RWPE1 (cell line): Measurements from ENCODE around the gene LRRC75A.
"Not testable (repeated sequence)": the region's sequence is repeated elsewhere in the genome, so short reads cannot be mapped to it uniquely, and the experiment has no call there.

ENCODE experiments used
- CTCF ChIA-PET: fragments of 350-600 bp; sonication (Branson Sonifier 250); formaldehyde crosslinking; extraction: SDS; loops from one replicate; lab custom pipeline; 2021; lab: Yijun Ruan, JAX
- POLR2A ChIA-PET: fragments of 400-600 bp; formaldehyde crosslinking; extraction: SDS; loops from one replicate; lab custom pipeline; 2020; ENCODE audit warnings: antibody characterized with exemption; ENCODE audit not compliant: low non-redundant PET; lab: Yijun Ruan, JAX
- DNase-seq: peaks from one replicate; pipeline ENCODE4 v3.0.0; 2012; ENCODE audit warnings: low spot score
- H3K27ac ChIP-seq: fragments of 450-650 bp; 2 replicates; pipeline ENCODE4 v1.5.1; 2017
- TF ChIP-seq, protein P1 (sequence below): fragments of 450-650 bp; conservative IDR thresholded peaks from 2 replicates; pipeline ENCODE4 v1.5.1; 2017; ENCODE audit warnings: low read depth, mild to moderate bottlenecking

LRRC75A gene

DNA sequence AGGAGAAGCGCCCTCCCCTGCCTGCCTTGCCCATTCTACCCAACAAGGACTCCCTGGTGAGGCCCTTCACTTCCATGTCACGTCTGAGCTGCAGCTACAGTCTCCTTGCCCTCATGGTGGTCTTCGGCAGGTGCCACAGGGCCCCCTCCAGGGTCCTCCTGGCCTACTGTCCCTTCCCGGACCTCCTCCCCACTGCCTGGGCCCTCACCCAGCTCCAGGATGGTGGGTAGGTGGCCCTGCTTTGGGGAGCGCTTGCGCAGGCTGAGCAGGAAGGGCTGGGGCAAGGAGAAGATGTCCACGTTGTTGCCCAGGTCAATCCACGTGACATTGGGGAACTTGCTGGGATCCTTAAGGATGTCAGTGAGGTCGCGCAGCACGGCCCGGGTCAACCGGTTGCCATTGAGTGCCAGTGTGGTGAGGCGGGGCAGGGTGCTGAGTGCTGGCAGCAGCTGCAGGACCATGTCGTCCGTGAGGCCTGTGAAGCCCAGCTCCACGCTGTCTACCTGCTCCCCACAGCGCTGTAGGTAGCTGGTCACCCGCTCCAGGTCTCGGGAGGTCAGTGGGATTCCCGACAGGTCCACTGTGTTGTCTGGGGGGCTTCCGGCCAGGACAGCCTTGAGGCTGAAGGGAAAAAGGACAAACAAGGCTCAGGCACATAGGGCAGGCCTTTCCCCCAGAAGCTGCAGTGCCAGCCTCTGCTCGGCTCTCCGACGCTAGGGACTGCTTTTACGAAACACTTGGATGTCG is 48.3 kb downstream of the LRRC75A start:
- POLR2A ChIA-PET: no interaction called here
- no peak for DNase-seq

DNA sequence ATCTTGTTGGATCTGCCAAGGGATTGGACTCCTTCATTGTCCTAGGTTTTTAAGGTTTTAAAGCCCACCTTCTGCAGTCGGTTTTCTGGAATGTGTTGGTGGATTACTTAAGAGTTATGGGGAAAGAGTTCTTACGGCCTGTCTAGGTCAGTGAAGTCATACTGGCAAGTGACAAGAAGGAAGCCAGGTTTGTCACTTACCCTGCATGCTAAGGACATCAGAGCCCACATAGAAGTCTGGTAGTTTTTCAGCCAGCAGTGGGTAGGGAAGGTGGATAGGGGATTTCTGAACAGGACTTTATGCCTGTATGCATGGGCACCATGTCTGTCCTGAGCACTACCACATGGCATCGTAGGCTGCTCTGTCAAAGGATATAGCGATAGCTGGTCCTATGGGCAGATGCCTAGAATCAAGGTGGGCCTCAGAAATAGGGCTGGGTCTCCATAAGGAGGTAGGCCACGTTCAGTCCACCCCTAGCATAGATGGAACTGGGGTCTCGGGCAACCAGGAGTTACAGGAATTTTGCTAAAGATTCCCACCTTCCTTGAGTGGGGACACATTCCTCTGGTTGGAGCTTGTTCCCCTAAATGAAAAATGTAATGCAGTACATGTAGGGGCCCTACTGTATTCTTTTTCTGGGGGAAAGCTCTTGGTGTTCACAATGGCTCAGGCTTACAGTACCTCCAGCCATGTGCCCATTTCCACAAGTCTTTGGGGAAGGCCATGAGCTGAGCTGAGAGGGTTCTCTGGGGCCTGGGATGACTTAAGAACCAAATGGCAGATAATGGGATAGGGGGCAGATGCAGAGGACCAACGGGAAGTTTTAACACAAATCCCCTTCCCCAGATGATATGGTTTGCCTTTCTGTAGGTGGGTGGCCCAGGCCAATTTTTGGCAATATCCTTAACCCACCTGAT is 49.1 kb downstream of the LRRC75A start:
- TF ChIP-seq, protein P1, sequence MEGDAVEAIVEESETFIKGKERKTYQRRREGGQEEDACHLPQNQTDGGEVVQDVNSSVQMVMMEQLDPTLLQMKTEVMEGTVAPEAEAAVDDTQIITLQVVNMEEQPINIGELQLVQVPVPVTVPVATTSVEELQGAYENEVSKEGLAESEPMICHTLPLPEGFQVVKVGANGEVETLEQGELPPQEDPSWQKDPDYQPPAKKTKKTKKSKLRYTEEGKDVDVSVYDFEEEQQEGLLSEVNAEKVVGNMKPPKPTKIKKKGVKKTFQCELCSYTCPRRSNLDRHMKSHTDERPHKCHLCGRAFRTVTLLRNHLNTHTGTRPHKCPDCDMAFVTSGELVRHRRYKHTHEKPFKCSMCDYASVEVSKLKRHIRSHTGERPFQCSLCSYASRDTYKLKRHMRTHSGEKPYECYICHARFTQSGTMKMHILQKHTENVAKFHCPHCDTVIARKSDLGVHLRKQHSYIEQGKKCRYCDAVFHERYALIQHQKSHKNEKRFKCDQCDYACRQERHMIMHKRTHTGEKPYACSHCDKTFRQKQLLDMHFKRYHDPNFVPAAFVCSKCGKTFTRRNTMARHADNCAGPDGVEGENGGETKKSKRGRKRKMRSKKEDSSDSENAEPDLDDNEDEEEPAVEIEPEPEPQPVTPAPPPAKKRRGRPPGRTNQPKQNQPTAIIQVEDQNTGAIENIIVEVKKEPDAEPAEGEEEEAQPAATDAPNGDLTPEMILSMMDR: no peak
- no peak for DNase-seq
- ChIA-PET POLR2A (no interaction called here), CTCF (interaction anchor here (0.6 to 0.8 kb wide), 3 partner anchors 83 to 1090 kb away, joined by 3 to 4 read pairs (median 3); no protein-coding TSS in a partner anchor)
- peak overlapping the region; percentile 76 for H3K27ac ChIP-seq

More for the DNA sequence above, 48.3 kb downstream of the LRRC75A start:
- TF ChIP-seq, protein P1: no peak
- CTCF ChIA-PET: interaction anchor here (0.6 to 0.8 kb wide), 2 partner anchors 82 to 1089 kb away, joined by 3 to 4 read pairs; no protein-coding TSS in a partner anchor
- peak overlapping the region; percentile 76 for H3K27ac ChIP-seq

DNA sequence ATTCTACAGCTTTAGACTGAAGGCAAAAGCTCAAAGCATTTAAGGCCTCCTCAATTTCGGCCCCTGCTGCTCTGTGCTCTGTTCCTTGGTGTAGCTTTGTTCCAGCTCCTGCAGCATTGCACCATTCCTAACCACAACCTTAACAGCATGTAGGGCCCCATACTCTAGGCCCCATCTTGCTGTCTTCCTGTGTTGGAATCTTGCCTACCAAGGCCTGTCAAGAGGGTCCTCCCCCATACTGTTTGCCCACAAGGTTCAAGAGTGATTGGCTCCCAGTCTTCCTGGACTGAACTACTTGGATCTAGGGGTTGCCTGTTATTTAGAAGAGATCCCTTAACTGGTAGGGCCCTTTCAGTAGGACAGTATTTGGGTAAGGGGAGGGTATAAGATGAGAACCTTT is 49.9 kb downstream of the LRRC75A start:
- POLR2A ChIA-PET: no interaction called here
- TF ChIP-seq, protein P1: no peak
- DNase-seq: no peak
- CTCF ChIA-PET: no interaction called here
- peak overlapping the region; percentile 76 for H3K27ac ChIP-seq

DNA sequence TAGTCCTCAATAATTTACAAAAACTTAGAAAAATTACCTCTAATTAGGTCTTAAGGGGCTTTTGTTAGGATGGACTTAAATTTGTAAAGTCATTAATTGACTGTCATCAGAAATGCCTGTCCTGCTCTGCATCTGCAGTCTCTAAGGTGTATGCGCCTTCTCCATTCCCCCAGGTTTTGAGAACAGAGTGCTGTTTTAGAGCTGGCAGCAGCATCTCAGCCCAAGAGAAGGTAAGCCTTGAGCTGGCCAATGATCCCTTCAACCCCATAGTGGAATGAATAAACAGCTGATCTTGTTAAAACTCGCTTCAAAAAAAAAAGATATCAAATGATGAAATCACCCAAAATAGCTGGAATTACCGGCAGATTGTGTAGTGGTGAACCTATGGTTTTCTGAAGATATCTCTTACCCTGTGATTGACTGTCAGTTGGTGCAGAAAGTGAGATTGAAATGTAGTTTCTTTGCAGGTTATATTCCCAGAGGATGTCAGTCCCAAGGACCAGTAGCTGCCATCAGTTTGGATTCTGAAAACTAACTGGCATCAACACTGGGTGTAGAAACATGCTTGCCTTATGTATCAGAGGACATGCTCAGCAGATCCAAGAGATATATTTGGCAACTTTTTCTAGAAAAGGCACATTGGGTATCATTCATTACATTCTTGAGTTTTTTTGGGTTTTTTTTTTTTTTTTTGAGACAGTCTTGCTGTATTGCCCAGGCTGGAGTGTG is 50.9 kb downstream of the LRRC75A start:
- H3K27ac ChIP-seq: peak overlapping the region; percentile 94
- ChIA-PET POLR2A (no interaction called here), CTCF (interaction anchor here (0.5 to 1.3 kb wide), 4 partner anchors 10 to 747 kb away, joined by 3 to 11 read pairs (median 4); no protein-coding TSS in a partner anchor)
- TF ChIP-seq, protein P1: no peak
- no peak for DNase-seq

DNA sequence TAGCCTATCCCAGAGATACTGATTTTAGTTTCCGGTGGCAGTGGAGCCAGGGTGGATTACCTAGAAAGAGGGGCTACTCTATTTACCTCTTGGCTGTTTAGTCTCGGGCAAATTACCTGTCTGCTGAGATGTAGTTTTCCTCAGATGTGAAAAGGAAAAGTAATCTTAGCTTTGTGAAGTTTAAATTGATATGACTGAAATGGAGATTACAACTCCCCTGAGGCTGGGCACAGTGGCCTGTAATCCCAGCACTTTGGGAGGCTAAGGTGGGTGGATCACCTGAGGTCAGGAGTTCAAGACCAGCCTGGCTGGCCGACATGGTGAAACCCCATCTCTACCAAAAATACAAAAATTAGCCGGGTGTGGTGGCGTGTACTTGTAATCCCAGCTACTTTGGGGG is 51.6 kb downstream of the LRRC75A start:
- CTCF ChIA-PET: interaction anchor here (0.6 to 1.3 kb wide), 5 partner anchors 11 to 748 kb away, joined by 3 to 4 read pairs (median 3); no protein-coding TSS in a partner anchor
- H3K27ac ChIP-seq: peak overlapping the region; percentile 94
- POLR2A ChIA-PET, DNase-seq: not testable (repeated sequence)

DNA sequence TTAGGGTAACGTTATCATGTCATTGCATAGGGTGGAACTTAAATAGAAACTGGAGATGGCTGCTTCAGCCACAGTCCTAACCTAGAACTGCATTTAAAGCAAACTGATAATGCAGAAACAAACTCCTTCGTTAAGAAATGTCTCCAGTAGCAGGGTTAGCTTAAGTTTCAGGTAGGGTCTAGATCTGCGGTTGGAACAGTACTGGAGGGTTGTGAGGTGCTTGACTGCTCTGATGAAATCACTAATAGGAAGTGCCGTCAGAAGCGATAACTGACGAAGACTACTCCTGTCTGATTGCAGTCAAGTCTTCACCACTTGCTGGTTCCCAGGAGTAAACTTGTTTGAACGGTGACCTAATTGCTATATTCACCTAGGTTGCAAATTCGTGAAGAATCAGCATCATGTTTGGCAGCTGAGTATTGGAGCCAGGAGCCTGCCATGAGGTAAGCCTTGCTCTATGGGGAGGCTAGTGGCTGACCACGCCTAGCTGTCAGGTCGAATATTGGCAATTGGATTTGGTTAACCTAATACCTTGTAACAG is 52.1 kb downstream of the LRRC75A start:
- POLR2A ChIA-PET: interaction anchor here (0.6 kb wide), 1 partner anchor 70 kb away, joined by 5 read pairs; no protein-coding TSS in a partner anchor
- peak overlapping the region; percentile 94 for H3K27ac ChIP-seq
- CTCF ChIA-PET: interaction anchor here (0.6 to 0.7 kb wide), 3 partner anchors 54 to 748 kb away, joined by 3 to 4 read pairs (median 3); no protein-coding TSS in a partner anchor
- TF ChIP-seq, protein P1: no peak
- DNase-seq: no peak
